SK-N-SH (cell line): ENCODE results near the gene KCNIP4. TPM values are rescaled to one million over a fixed set of nuclear protein-coding genes. Genes with fewer than 3 reads are reported as not detected.

Experiments
- CTCF ChIA-PET: fragments of 300-600, 350-600 bp; formaldehyde crosslinking; extraction: SDS; loops from one replicate; lab custom pipeline; 2021; lab: Yijun Ruan, JAX
- POLR2A ChIA-PET: fragments of 350-600 bp; sonication (Branson Sonifier 250); formaldehyde crosslinking; extraction: SDS; loops from one replicate; lab custom pipeline; 2020; ENCODE audit warnings: antibody characterized with exemption, inconsistent platforms; lab: Yijun Ruan, JAX
- DNase-seq: peaks from one replicate; pipeline ENCODE4 v3.0.0; 2012
- H2AFZ ChIP-seq: fragments of 200-600 bp; sonication (generic); 2 replicates; pipeline ENCODE4 v1.8.1; 2016; ENCODE audit warnings: antibody characterized with exemption, mild to moderate bottlenecking, low read depth
- H3F3A ChIP-seq: fragments of 200-600 bp; sonication (generic); replicated peaks from 2 replicates; pipeline ENCODE3; 2016; ENCODE audit warnings: antibody characterized with exemption, mild to moderate bottlenecking; ENCODE audit not compliant: insufficient read depth
- H3K27ac ChIP-seq, 2 experiments: fragments of 200-500 bp in 1 of 2; fragments of 200-600 bp in 1 of 2; sonication (Bioruptor generic) in 1 of 2; sonication (generic), shearing (Covaris generic) in 1 of 2; 2 replicates each; pipeline versions ENCODE4 v1.5.1 to v1.6.1; 2014 to 2016; ENCODE audit warnings: low read depth in 2 of 2, inconsistent platforms in 1 of 2, low read length in 1 of 2, mild to moderate bottlenecking in 1 of 2, mixed read lengths in 1 of 2
- H3K27me3 ChIP-seq: fragments of 200-600 bp; sonication (generic), shearing (Covaris generic); 2 replicates; pipeline ENCODE4 v1.6.1; 2016; ENCODE audit warnings: mixed run types; ENCODE audit not compliant: insufficient read depth
- H3K36me3 ChIP-seq, 2 experiments: fragments of 200-500 bp in 1 of 2; fragments of 200-600 bp in 1 of 2; sonication (Bioruptor generic) in 1 of 2; sonication (generic) in 1 of 2; replicated peaks in 1 of 2; 2 replicates each; pipeline versions ENCODE3 to v1.5.1; 2014 to 2016; ENCODE audit warnings: low read length in 1 of 2, mild to moderate bottlenecking in 1 of 2; ENCODE audit not compliant: insufficient read depth in 2 of 2, control insufficient read depth in 1 of 2
- H3K4me1 ChIP-seq, 2 experiments: fragments of 200-500 bp in 1 of 2; fragments of 200-600 bp in 1 of 2; sonication (Bioruptor generic) in 1 of 2; sonication (generic), shearing (Covaris generic) in 1 of 2; 2 replicates each; pipeline versions ENCODE4 v1.5.1 to v1.6.1; 2014 to 2016; ENCODE audit warnings: low read depth in 1 of 2, low read length in 1 of 2, mixed run types in 1 of 2; ENCODE audit not compliant: insufficient read depth in 2 of 2, control insufficient read depth in 1 of 2
- H3K4me2 ChIP-seq: fragments of 200-600 bp; sonication (generic), shearing (Covaris generic); 2 replicates; pipeline ENCODE4 v1.6.1; 2017; ENCODE audit warnings: mixed run types
- H3K4me3 ChIP-seq, 2 experiments: fragments of 200-500 bp in 1 of 2; fragments of 200-600 bp in 1 of 2; sonication (Bioruptor generic) in 1 of 2; sonication (generic), shearing (Covaris generic) in 1 of 2; 2 replicates each; pipeline versions ENCODE4 v1.5.1 to v1.8.1; 2014 to 2016; ENCODE audit warnings: low read depth in 2 of 2, inconsistent platforms in 1 of 2, low read length in 1 of 2, mild to moderate bottlenecking in 1 of 2, mixed read lengths in 1 of 2, moderate library complexity in 1 of 2
- H3K79me2 ChIP-seq: fragments of 200-600 bp; sonication (generic); 2 replicates; pipeline ENCODE4 v1.8.1; 2017; ENCODE audit warnings: mild to moderate bottlenecking; ENCODE audit not compliant: insufficient read depth
- H3K9ac ChIP-seq: fragments of 200-600 bp; sonication (generic); 2 replicates; pipeline ENCODE4 v1.6.1; 2017; ENCODE audit warnings: mixed run types
- H3K9me2 ChIP-seq: fragments of 200-600 bp; sonication (generic); 2 replicates; pipeline ENCODE4 v1.6.1; 2017; ENCODE audit warnings: mixed run types
- H3K9me3 ChIP-seq: fragments of 200-600 bp; sonication (generic); 2 replicates; pipeline ENCODE4 v1.6.1; 2017; ENCODE audit warnings: mixed run types, mild to moderate bottlenecking, moderate library complexity
- H4K20me1 ChIP-seq: fragments of 200-600 bp; sonication (generic); 2 replicates; pipeline ENCODE4 v1.6.1; 2017; ENCODE audit warnings: mild to moderate bottlenecking, mixed run types; ENCODE audit not compliant: insufficient read depth
- CTCF ChIP-seq: fragments of 200-600 bp; sonication (generic); IDR thresholded peaks from 2 replicates; pipeline ENCODE4 v1.6.1; 2017; ENCODE audit warnings: antibody characterized with exemption, mild to moderate bottlenecking, moderate library complexity
- EP300 ChIP-seq, 2 experiments: IDR thresholded peaks; 2 replicates each; pipeline versions ENCODE4 v1.4.0 to v1.6.1; 2012; ENCODE audit warnings: borderline replicate concordance in 1 of 2, low read depth in 1 of 2, low read length in 1 of 2
- FOXJ3 ChIP-seq: sonication (generic); formaldehyde crosslinking; IDR thresholded peaks from 2 replicates; pipeline ENCODE4 v1.5.1; 2020; ENCODE audit warnings: mild to moderate bottlenecking, missing genetic modification reagents
- FOXM1 ChIP-seq: IDR thresholded peaks from 2 replicates; pipeline ENCODE4 v1.4.0; 2012; ENCODE audit warnings: low read depth, mild to moderate bottlenecking
- GATA2 ChIP-seq: sonication (generic); formaldehyde crosslinking; IDR thresholded peaks from 2 replicates; pipeline ENCODE4 v1.5.0; 2020; ENCODE audit warnings: mild to moderate bottlenecking, missing genetic modification reagents
- IRF3 ChIP-seq: fragments of 150-350 bp; IDR thresholded peaks from 2 replicates; pipeline ENCODE4 v1.6.1; 2016; ENCODE audit warnings: mild to moderate bottlenecking, low read depth, low read length
- MXI1 ChIP-seq: IDR thresholded peaks from 2 replicates; pipeline ENCODE4 v1.6.1; 2012; ENCODE audit warnings: mild to moderate bottlenecking, low read depth, low read length, improper control_type of control experiment
- NFIC ChIP-seq: IDR thresholded peaks from 2 replicates; pipeline ENCODE4 v1.4.0; 2012; ENCODE audit warnings: borderline replicate concordance
- NRF1 ChIP-seq: IDR thresholded peaks from 2 replicates; pipeline ENCODE4 v1.6.1; 2012; ENCODE audit warnings: low read depth, mild to moderate bottlenecking, low read length
- REST ChIP-seq: IDR thresholded peaks from 2 replicates; pipeline ENCODE4 v1.6.1; 2012; ENCODE audit warnings: mild to moderate bottlenecking, low read depth, low read length, moderate library complexity
- TCF12 ChIP-seq: IDR thresholded peaks from 2 replicates; pipeline ENCODE4 v1.4.0; 2012
- TEAD4 ChIP-seq: IDR thresholded peaks from 2 replicates; pipeline ENCODE4 v1.4.0; 2012; ENCODE audit warnings: mild to moderate bottlenecking, borderline replicate concordance; ENCODE audit not compliant: insufficient read depth
- YY1 ChIP-seq: IDR thresholded peaks from 2 replicates; pipeline ENCODE4 v1.4.0; 2012; ENCODE audit warnings: low read depth, mild to moderate bottlenecking
- ZBTB33 ChIP-seq: IDR thresholded peaks from 2 replicates; pipeline ENCODE4 v1.4.0; 2012; ENCODE audit warnings: low read depth, borderline replicate concordance
- WGBS: methylation state at CpG from one replicate; pipeline ENCODE4 v1.1.6; 2017; ENCODE audit warnings: low lambda C conversion rate; 5-methylcytosine and 5-hydroxymethylcytosine counted together
- polyA plus RNA-seq, 3 experiments: library from polyadenylated mRNA; depleted of rRNA; stranded (reverse); fragments of >200 nt; gene quantifications; 2 replicates each; pipeline ENCODE4 v1.2.3, GENCODE V29; 2012

Gene KCNIP4
- polyA plus RNA-seq, 1 of the 3 experiments (the other 2 are of a cell fraction), result 0.18 TPM

DNA sequence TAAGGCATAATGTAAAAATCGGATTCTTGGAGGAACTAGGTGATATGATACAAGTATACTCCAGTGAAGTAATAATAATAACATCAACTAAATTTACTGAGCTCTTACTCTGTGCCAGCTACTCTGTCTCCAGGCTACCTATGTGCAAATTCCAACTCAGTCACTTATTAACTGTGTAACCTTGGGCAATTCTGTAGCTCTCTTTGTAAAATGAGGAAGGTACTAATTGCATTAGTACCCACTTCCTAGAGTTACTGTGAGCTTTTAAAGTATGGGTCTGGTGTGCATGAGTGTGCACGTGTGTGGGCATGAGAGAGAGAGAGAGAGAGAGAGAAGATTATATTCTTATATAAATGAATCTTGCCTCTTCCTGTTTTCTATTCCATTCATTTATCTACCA lies 169.9 kb downstream of the KCNIP4 start:
- H3K4me2 ChIP-seq, result no peak overlapping the region
- ChIA-PET CTCF (interaction anchor here (0.7 to 3.0 kb wide), 3 partner anchors 10 to 611 kb away, joined by 3 to 35 read pairs (median 3); no protein-coding TSS in a partner anchor), POLR2A (no interaction called here)
- no peaks in the 10 kb centered on the region for H3K79me2 ChIP-seq
- no peaks in the 10 kb centered on the region for H3F3A ChIP-seq
- no peaks in the 10 kb centered on the region for H4K20me1 ChIP-seq
- no peaks in the 10 kb centered on the region for H3K9me3 ChIP-seq
- H2AFZ ChIP-seq, result no peak overlapping the region
- H3K4me1 ChIP-seq, result no peaks in the 10 kb centered on the region
- no peak overlapping the region for H3K27ac ChIP-seq
- H3K4me3 ChIP-seq, result no peak overlapping the region
- 27% methylated on average over 2 of the region's 2 CpGs for WGBS
- H3K9ac ChIP-seq, result no peak overlapping the region
- DNase-seq, result no peak
- no peak for TF ChIP-seq ZBTB33
- no peaks in the 10 kb centered on the region for H3K27me3 ChIP-seq
- no peaks in the 10 kb centered on the region for H3K9me2 ChIP-seq
- no peaks in the 10 kb centered on the region for H3K36me3 ChIP-seq

DNA sequence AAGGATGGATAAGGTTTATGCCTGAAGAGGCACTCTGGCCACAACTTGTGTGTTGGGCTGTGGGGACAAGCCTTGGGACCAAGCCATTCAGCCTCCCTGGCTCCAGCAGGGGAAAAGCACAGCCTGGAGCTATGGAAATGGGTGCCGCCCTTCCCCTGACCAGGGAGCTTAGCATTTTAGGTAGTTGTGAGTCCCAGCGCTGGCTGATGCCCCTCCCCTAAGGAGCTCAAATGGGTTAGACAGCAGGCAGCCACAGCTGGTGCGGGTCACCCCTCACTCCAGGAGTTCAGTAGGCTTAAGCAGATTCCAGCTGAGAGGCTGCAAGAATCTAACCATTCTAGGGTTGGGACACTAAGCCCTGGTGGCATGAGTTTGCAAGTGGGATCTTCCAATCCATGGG lies 172.9 kb downstream of the KCNIP4 start:
- Histone ChIP-seq H3K9me3 (no peaks in the 10 kb centered on the region), H3K9me2 (no peaks in the 10 kb centered on the region), H3F3A (no peaks in the 10 kb centered on the region), H3K9ac (no peak overlapping the region), H3K79me2 (no peaks in the 10 kb centered on the region), H3K27me3 (no peaks in the 10 kb centered on the region), H3K27ac (no peak overlapping the region), H3K4me2 (no peak overlapping the region), H2AFZ (no peak overlapping the region), H4K20me1 (no peaks in the 10 kb centered on the region), H3K4me3 (no peak overlapping the region), H3K4me1 (no peaks in the 10 kb centered on the region), H3K36me3 (no peaks in the 10 kb centered on the region)
- WGBS, result 58% methylated on average over 2 of the region's 3 CpGs
- no peak for DNase-seq
- CTCF ChIA-PET, result interaction anchor here (2.1 to 2.9 kb wide), 2 partner anchors 8 to 14 kb away, joined by 6 to 20 read pairs; no protein-coding TSS in a partner anchor
- no peak for TF ChIP-seq EP300 (IDR thresholded peaks at IDR 0.05; ENCODE audit: borderline replicate concordance in 1 of 2, low read depth in 1 of 2, low read length in 1 of 2)
- TF ChIP-seq YY1, result no peak
- TF ChIP-seq FOXM1, result no peak
- no peak for TF ChIP-seq REST
- TF ChIP-seq NFIC, result no peak
- no peak for TF ChIP-seq NRF1
- TF ChIP-seq TCF12, result no peak
- TF ChIP-seq GATA2 (CRISPR knock-in tag), result no peak
- TF ChIP-seq IRF3, result no peak
- TF ChIP-seq TEAD4, result no peak
- no peak for TF ChIP-seq ZBTB33
- no peak for TF ChIP-seq FOXJ3 (CRISPR knock-in tag)
- no peak for TF ChIP-seq MXI1
- TF ChIP-seq CTCF, result no peak
- POLR2A ChIA-PET, result no interaction called here
